Right renal cortex interstitium (tissue), 3 donors: ENCODE measurements around the gene FOXG1. TPM values are rescaled to one million over a fixed set of nuclear protein-coding genes. Genes with fewer than 3 reads are reported as not detected.

Source experiments
- DNase-seq, 3 donors: peaks; one replicate each; pipeline ENCODE4 v3.0.0-alpha.2; 2013; ENCODE audit warnings: low read depth in 3 of 3, low spot score in 2 of 3
- polyA plus RNA-seq, 3 donors: library from polyadenylated mRNA; unstranded; fragments of 120-200 nt; gene quantifications; one replicate each; pipeline ENCODE4 v1.2.1, GENCODE V29; 2013; ENCODE audit not compliant: insufficient read length in 3 of 3

FOXG1 gene
- polyA plus RNA-seq, 3 donors: 0.06 to 0.33 TPM; not detected in 1

DNA sequence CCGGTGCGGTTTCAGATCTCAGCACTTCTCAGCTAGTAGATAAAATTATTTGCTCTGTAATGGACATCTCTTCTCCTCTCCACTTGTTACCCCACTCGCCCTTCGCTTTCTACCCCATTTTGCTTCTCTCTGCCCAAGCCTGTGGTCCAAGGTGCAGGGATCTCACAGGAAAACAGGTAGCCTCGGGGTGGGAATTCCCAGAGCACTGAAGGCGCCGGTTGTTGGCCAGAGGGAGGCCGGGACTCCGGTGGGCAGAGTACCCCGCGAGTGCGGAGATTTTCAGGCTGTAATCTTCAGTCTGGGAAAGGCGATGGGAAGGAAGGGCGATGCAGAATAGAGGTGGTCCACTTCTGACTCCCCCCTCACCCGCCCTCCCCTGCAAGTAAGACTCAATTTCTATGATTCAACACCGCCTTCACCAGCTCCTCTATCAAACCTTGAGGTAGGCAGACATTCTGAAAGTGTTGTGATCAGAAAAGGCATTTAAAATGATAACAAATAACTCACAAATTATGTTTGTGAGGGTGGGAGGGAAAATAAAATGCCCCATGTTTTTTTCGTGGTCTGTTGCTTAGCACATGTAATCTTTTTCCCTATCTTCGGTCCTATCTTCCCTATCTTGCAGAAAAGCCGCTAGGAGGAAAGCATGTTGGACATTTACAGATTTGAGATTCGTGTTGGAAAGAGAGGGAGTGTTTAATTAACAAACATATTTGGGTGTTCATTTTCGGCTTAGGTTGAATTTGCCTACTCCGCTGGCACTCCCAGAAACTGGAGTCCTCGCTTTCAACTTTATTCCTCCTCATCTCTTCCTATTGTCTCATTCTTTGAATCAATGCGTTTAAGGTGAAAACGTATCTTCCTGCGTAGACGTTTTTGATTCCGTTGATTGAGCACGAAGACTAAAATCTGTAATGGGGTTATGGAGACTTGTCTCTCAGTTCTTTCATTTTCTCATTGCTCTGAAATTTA is 8.5 kb downstream of the FOXG1 start:
- DNase-seq: no peak

DNA sequence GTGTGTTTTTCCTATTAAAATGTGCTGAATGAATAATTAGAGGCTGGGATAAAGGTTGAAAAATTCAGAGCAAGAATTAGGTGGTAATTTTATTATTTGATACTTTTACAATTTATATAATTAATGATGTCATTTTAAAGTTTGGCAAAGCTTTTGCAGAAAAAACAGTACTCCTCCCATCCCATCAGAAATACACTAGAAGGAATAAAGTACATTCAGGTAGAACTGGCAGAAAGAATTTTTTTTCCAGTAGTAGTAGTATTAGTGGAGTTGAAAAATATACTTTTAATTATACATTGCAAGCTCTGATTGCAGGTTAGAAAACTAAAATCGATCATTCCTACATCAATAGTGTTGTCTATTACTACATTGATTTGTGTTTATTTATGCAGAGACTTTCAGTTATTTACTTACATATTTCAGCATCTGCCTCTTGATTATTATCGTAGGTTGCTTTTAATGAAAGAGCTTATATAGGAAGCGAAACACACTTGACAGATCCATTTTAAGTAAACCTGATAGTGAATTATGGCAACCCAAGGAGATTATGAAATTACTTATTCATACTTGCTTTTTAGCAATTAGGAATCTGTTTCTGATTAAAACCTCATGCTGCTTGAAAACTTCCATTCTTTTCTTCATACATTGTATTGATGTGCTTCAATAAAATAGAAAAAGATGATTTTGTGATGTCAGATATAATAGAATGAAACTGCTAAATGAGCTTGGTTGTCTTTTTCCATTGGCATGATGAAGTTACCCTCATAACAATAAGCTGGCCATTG is 10.1 kb downstream of the FOXG1 start:
- no peak for DNase-seq

DNA sequence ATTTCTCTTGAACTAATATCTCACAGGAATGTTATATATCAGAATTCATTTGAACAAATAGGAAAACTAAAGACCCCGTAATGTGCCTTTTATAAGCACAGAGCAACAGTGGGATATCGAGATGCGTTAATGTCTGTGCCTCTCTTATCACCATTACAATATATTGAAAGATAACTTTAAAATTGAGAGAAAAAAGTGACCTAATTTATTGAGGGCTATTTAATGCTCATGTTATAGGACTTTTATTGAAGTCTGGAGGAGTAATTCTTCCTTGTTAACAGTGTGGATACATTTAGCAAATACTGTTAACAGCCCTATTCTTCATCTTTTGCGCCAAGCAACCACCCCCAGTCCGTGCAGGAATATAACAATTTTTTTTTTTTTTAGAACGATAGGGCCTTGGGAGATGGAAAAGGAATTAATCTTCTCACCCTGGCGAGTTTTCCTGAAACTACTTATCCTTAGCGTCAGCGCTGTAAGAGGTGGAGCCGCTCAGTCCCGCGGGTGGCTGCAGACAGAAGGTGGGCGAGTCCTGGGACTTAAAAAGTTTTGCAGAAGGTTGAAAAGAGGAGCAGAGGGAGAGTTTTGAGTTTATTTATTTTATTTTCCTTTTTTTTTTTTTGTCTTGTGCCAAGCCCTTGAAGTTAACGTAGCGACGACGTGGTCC is 11.0 kb downstream of the FOXG1 start:
- no peak for DNase-seq

DNA sequence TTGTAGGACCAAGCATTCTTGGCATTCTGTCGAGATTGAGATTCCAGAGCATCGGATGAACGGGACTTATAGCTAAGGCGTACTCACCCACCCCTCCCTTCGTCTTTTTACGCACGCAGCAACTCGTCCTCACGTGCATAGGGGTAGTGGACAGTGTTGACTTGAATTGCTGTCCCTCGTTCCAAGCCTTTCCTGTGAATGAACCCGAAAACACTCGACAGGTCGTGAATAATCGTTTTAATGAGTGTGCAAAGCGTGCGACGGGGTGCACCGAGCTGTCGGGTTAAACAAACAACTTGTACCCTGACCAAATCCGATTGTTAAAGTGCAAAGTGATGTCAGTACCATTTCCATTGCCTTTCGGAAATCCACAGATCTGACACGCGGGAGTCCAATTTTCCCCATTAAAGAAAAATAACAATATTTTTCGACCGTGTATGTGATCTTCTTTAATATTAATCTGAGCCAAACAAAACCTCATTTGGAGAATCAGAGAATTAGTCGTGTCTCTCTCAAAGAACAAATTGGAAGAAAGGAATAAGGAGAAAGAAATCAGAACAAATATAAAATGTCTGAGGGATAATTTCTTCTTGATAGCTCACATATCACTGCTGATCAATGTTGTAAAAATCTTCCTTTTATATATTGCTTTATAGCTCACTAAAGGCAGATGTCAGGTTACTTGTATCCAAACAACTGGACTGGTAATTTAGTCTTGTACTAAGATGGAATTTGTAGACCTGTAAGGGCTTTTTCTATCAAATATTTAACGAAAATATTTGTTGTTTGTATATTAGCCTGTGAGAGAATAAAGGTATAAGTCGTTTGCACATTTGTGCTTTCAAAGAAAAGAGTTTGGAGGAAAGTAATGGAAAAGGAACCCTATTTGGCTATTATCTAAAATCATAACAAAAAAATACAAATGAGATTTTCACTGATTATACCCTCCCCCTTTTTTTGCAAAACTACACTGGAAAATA is 11.8 kb downstream of the FOXG1 start:
- DNase-seq: no peak

DNA sequence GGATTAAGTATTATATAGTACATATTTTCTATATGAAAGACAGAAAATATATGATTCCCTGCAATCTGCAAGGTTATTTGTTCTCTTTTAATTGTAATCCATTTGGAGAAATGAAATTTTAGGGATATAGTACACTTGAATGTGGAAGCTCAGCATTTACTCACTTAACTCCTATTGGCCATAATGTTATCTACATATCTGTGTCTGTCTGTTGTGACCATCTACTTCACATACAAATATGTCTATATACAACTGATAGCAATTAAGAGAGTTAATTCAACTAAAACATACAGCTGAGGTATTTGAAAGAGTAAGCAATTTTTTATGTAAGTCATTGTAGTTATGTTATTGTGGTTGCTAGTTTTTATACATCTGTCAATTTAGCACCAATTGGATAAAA is 12.9 kb downstream of the FOXG1 start:
- no peak for DNase-seq

DNA sequence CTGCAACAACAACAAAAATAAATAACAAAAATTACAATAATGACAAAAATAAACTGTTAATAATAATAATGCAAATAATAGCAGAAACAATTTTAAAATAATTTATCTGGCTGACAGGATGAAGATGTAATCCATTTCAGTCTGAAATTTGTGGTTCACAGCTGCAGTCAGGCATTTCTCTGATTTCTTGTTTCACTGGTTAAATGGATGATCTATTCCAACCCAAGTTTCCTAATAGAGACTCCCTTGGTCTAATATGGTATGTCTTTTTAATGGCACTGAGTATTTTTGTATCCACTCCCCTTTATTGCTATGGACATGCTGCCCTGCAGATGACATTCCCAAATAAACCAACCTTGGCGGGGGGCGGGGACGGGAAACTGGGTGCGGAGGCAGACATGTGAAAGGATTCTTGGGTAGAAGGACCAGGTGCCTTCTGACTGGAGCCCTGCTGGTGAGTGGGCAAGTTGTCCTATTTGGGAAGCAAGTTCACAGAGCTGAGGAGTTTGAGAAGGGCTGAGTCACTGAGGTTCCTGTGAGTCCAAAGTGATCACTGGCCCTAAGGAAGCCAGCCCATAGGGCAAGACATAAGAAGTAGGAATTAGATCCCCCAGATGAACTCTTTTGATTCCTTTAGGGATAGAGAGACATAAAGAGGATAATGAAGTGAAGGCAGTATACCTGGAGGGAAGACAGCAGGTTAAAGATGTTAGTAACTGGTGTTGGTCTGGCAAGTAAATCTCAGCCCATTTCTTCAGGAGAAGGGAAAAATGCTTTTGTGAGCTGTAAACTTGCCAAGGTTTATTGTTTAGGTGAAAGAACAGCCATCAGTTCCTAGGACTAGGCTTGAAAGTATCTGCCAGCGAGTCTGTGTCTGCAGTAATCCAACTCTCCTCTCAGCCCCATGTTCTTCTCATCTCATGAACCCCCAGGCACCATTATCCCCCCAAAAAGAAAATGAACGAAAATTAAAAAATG is 14.5 kb downstream of the FOXG1 start:
- DNase-seq: no peak

DNA sequence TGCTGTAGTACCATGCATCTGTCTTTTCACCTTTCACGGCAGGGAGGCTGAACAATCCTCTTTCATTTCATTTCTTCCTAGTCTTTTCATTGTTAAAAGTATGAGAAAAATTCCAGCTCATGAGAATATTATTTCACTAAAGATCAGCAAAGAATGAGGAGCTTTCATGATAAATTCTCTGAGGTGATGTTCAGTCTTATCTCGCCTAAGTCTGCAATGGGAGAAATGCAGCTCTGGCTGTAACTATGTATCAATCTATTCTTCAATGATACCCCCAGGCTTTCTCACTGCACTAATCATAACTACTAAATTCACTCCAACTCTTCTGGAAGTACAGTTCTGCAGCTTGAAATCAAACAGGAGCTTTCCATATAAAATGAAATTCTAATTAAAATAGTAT is 15.7 kb downstream of the FOXG1 start:
- no peak for DNase-seq

DNA sequence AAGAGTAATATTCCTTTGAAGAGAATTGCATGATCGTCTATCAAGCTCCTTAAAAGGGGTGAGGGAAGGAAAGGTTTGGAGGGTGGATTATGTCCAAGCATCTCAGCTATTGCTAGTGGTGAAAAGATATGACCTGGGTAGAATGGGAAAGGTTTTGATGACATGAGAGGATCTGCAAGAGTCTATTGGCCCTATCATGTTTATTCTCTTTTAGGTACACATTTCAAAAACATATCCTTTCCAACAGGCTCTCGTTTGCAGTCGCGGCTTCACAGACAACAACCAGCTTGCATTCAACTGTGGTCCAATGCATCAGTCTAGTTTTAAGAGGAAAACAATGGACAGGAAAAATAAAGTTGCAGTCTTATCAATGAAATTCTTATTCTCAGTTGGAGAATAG is 17.1 kb downstream of the FOXG1 start:
- DNase-seq: no peak

DNA sequence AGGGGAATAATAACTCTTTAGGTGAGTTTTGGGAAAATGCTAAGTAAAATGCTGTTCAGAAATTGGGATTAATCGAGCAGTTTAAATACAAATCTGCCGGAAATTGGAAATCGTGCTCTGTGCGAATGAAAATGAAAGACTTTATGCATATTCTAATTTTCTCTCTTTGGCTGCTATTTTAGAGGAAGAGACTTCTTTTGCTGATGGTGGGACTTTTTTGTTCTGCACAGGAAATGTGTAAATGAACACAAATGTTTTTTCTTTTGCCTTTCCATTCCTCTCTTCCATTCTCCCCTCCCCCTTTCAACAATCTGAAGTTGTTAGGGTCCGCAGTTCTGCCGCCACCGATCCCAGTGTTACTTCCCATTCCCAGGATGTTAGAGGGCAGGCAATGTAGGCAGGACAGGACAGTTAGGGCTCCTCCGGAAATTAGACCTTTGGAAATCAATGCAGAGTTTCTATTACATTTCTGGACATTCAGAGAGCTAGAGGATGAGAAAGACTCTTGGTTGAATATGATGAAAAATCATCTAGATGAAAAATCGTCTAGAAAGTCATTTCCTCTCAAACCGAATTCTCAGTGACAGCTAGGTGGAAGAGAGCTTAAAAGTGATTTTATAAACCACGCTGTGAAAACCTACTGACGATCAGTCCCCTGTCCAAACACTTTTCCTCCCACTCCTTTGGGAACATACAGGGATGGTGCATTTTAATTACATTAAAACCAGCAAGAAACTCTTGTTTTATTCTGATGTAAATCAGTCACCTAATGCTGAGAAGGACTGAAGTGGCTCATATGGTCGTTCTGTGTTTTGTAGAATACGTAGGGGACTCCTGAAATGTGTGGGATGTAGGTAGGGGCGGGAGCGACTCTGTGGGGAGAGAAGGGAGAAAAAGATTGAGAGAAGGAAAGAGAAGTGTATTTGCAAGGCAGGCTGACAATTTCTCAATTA is 17.8 kb downstream of the FOXG1 start:
- DNase-seq: no peak

DNA sequence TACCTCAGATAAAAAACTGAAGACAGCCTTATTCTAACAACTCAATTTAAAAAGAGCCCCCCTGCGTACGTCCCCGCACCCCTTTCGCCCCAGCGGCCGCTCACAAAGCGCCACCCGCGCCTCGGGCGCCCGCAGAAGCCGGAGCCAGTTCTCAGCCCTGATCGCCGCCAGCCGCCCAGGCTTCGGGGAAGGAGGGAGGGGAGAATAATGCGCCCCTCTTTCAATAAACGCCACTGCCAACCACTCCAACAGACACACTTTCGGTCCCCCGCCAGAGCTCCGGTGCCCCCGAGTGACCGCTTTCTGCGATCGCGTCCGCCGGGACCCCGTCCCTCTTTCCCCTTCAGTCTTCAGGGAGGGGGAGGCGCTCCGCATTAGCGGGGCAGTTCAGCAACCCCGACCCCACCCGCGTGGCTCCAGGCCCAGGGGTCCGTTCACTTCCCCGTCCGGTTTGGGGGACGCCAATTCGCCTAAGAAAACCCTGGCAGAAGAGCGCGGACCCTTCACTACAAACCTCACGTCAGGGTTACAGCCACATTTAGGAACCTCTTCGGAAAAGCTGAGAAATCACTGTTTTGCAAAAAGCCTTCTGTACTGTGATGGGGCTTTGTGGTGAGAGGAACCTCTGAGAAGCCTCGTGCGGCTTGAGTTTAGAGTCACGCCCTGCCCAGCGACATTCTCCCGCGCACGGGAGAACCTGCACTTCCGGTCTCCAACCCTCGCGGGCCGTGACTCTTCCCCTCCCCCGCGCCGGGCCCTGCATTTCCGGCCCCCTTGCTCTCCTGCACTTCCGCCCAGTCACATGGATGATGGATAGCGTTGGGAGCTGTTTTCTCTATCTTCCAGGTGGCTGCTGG is 18.7 kb downstream of the FOXG1 start:
- DNase-seq: no peak

DNA sequence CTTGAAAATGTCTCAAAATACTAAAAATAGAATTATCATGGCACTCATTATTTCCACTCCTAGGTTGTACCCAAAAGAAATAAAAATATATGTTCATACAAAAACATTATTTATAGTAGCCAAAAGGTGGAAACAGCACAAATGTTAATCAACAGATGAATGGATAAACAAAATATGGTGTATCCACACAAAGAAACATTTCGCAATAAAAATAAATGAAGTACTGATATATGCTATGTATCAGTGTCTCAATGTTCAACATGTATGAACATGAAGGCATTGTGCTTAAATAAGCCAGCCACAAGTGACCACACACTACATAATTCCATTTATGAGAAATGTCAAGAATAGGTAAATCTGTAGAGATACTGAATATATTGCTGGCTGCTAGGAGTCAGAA is 40.9 kb downstream of the FOXG1 start:
- DNase-seq: no peak

DNA sequence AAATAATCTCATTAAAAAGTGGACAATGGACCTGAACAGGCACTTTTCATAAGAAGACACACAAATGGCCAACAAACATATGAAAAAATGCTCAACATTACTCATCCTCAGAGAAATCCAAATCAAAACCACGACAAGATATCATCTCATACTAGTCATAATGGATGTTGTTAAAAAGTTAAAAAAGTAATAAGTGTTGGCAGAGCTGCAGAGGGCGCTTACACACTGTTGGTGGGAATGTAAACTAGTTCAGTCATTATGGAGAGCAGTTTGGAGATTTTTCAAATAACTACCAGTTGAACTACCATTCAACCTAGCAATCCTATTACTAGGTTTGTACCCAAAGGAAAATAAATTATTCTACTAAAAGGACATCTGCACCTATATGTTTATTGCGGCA is 47.2 kb downstream of the FOXG1 start:
- no peak for DNase-seq
